Cardiac fibroblast (primary cell): ENCODE data around the gene GPS2.

Experiments used
- DNase-seq, 2 donors: peaks; one replicate each; pipeline versions ENCODE4 v3.0.0 to v3.0.0-alpha.2; 2010; ENCODE audit warnings: low read depth in 2 of 2
- H3K4me3 ChIP-seq, 2 donors: replicated peaks in 1 of 2; 1 replicate in 1 of 2; 2 replicates in 1 of 2; pipeline ENCODE4 v1.5.1; 2011; ENCODE audit warnings: low read depth in 2 of 2, low read length in 2 of 2, mild to moderate bottlenecking in 2 of 2, moderate library complexity in 1 of 2
- TF ChIP-seq, protein P1 (sequence below): IDR thresholded peaks from one replicate; pipeline ENCODE4 v1.5.1; 2011; ENCODE audit warnings: low read depth, mild to moderate bottlenecking, low read length, inconsistent platforms

GPS2 gene

DNA sequence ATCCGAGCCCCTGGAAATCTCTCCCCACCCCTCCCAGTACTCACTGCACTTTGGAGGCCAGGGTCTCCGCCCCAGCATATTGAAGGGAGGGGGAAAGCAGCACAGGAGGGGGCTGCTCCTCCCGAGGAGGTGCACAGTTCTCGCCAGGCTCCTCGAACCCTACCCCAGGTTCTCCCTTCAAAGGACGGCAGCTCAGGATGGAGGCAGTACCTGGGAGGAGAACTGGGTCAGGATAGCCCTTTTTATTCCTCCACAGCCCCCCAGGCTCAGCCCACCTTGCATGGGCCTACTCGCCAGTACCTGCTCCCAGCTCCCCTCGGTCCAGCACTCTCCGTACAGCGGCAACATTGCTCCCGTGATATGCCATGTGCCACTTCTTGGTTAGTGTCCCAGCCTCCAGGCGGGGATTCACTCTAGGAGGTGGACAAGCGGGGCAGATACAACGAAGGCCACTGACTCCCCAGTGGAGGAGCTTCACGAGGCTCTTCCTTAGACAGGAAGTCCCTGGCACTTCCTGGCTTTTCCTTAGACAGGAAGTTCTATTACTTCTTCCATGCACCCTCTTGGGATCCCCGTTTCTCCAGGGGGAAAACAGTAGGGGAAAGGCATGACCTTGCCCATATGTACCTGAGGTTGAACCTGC lies 2.1 kb upstream of the GPS2 start:
- TF ChIP-seq, protein P1, sequence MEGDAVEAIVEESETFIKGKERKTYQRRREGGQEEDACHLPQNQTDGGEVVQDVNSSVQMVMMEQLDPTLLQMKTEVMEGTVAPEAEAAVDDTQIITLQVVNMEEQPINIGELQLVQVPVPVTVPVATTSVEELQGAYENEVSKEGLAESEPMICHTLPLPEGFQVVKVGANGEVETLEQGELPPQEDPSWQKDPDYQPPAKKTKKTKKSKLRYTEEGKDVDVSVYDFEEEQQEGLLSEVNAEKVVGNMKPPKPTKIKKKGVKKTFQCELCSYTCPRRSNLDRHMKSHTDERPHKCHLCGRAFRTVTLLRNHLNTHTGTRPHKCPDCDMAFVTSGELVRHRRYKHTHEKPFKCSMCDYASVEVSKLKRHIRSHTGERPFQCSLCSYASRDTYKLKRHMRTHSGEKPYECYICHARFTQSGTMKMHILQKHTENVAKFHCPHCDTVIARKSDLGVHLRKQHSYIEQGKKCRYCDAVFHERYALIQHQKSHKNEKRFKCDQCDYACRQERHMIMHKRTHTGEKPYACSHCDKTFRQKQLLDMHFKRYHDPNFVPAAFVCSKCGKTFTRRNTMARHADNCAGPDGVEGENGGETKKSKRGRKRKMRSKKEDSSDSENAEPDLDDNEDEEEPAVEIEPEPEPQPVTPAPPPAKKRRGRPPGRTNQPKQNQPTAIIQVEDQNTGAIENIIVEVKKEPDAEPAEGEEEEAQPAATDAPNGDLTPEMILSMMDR = no peak
- H3K4me3 ChIP-seq = no peak overlapping the region
- no peak for DNase-seq

DNA sequence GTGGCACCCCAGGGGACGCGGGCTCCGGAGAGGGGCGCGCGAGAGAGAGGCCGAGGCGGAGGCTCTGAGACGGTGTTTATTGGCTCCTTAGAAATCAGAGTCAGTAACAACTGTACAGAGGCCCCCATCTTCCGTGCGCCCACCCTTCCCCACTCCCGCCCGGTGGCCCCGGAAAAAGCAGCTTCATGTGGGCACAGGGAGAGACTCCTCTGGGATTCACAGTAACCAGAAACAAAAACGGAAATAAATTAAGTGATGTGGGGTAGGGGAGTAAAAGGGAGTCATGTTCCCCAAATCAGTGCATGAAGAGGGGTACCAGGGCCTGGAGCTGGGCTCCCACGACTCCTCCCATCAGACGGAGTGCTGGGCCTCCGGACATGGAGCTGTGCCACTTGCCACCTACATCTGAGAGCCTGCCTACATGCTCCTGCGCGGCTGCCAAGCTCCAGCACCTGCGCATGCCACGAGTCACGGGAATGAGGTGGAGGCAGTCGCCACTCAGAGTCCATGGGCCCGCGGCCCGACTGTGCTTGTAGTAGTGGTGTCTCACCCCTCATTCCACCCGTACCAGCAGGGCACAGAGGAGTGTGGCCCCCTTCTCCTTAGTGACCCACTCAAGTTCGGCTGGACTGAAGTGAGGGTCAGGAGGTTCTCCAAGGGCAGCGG lies 543 bp upstream of the GPS2 start:
- DNase-seq = no peak
- TF ChIP-seq, protein P1 = no peak
- H3K4me3 ChIP-seq = peak overlapping the region; percentile 91

DNA sequence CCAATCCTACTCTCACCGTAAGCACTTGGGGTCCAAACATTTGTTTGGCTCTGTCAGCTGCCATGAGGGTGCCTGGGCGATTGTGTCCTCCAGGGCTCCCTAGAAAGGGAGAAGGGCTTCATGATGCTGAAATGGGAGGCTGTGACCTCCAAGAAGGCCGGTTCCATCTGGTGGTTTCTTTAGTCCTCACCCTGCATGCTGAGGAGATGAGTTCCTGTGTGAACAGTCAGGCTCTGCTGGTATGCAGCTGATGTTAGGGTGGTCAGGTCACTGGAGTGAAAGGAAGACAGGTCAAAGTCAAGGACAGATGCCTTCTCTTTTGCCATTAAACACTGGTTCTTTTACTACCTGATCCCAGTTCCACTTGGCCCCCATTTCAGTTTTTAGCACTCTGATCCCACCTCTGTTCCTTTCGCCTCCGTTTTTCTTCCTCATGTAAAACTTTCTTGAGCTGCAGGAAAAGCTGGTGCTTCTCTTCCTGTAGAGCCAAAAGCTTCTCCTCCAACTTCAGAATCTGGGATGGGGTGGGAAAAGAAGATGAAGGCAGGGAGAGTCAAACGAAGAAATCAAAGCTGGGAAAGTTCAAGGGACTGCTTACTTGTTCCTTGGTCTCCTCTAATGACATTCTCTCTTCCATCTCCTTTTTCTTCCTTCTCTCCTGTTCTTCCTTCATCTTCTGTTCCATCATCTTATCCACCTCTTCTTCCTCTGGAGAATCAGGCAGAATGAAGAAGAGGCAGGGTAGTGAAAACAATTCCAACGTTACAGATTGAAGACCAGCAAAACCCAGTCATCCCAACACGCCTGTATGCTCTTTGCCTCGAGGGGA lies 1.1 kb downstream of the GPS2 start:
- peak in 1 of 2 donors; percentile 47 for DNase-seq
- TF ChIP-seq, protein P1 = no peak
- H3K4me3 ChIP-seq = peak overlapping the region; percentile 91

DNA sequence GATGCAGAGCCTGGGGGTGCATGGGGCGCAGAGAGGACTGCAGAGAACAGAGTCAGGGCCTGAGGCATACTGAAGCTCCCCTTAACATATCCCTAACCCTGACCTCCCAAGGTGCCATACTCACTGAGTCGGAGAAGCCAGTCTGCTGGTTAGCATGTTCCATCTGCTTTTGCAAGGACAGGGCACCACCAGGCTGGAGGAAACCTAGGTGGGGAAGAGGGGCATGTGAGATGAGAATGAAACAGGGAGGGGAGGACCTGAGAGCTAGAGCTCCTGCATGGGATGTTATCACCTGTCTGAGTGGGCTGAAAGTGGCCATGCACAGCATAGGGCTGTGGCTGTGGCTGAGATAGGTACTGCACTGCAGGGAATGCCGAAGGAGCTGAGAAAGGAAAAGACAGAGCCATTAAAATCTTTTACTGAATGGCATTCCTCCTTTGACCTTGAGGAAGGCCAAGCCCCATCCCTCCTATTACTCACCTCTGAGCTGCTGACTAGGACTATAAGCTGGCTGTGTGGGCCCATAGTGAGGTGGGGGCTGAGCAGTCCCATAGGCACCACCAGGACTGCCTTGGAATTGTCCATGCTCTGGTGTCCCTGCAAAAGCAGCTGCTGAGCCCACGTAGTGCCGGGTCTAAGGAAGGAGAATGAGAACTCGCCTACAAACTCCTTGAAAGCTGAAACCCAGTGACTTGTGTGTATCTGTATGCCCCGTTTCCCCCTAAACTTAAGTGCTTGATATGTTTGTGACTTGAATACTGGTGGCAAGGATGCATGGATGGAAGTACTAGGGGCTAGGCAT lies 1.9 kb downstream of the GPS2 start:
- H3K4me3 ChIP-seq = no peak overlapping the region
- TF ChIP-seq, protein P1 = peak; percentile 4
- DNase-seq = peak in 1 of 2 donors; percentile 4

DNA sequence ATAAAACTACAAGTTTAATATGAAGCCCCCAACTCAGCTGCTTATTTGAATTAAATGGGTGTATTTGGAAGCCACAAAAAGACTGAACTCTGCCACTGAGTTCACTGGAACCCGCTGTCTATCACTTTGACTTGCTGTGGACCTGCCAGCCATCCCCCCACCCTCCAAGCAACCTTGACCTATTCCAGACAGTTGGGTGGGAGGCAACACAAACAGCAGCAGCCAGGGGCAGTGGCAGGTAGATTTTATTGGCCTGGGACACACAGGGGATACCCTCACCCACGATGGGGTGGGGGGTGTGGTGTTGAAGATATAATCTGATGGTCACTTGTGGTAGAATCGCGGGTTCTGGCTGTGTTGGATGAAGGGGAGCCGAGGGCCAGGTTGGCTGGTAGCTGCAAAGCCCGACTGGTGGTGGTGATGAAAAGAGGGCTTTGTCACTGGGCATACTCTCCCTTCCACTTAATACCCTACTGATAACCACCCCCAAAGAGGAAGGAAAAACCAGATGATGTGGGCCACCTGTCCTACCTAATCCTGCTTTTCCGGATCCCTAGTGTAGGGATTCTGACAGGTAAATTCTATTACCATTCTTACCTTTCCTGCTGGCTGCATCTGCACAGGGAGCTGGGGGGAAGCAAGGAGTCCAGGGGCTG lies 2.6 kb downstream of the GPS2 start:
- TF ChIP-seq, protein P1 = no peak
- H3K4me3 ChIP-seq = no peak overlapping the region
- DNase-seq = no peak
